Measurements from ENCODE around the gene ELFN1. TPM values are rescaled to one million over a fixed set of nuclear protein-coding genes. Genes with fewer than 3 reads are reported as not detected.

Gene ELFN1
- total RNA-seq, 4 donors from 2014 or later: 0.51 to 6.7 (median 3.6) TPM

DNA sequence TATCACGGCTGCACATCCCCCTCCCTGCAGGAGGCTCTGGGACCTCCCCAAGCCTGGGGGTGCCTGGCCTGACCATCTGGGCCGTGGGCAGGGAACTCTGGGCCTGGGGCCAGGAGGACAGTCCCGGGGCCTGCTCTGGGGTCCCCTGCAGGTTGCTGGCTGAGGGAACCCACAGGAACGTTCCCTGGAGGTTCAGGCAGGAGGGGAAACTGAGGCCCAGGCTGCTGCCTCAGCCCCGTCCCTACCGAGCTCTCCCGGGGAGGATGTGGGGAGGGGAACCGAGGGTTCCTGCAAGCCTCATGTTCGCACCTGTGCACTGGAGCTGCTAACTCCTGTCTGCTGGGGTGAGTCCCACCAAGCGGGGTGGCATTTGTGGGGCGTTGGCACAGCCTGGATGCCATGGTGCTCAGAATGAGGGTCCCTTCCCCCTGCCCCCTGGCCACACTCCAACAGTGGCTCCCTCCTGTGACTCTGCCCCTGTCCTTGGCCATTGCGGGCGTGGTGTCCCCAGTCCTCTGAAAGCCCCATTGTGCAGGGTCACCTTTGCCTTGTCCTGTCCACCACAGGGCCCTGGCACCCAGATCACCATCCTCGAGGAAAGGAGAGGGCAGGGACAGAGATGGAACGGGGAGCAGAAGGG, 9.4 kb downstream of the ELFN1 start:
- TF ChIP-seq CTCF (IDR thresholded peaks at IDR 0.05) (no peak), POLR2A (IDR thresholded peaks at IDR 0.05) (no peak)
- no peaks in the 10 kb centered on the region for H3K9me3 ChIP-seq
- H3K4me3 ChIP-seq: no peak overlapping the region
- no peaks in the 10 kb centered on the region for H3K36me3 ChIP-seq
- H3K27ac ChIP-seq: no peak overlapping the region
- no peak for DNase-seq
- H3K27me3 ChIP-seq: no peaks in the 10 kb centered on the region
- intact Hi-C loops (cut with DNase I; ENCODE audit: low total_unique reads): no loop called here
- no peaks in the 10 kb centered on the region for H3K4me1 ChIP-seq

- Histone ChIP-seq H3K27ac (no peak overlapping the region), H3K4me3 (no peak overlapping the region), H3K4me1 (no peaks in the 10 kb centered on the region), H3K9me3 (peaks cover 0 to 3% of the 10 kb centered on the region in 2 donors), H3K27me3 (no peaks in the 10 kb centered on the region), H3K36me3 (no peaks in the 10 kb centered on the region)
- no peak for TF ChIP-seq POLR2A (IDR thresholded peaks at IDR 0.05)
- no peak for TF ChIP-seq CTCF (IDR thresholded peaks at IDR 0.05)
- intact Hi-C loops (cut with DNase I; ENCODE audit: low total_unique reads): no loop called here
- no peak for DNase-seq
Measured at GRCh38 chr7:1679966-1680730, 10.1 kb downstream of the ELFN1 start.

- intact Hi-C loops (cut with DNase I; ENCODE audit: low total_unique reads): no loop called here
- Histone ChIP-seq H3K27ac (no peak overlapping the region), H3K9me3 (peaks cover 0 to 5% of the 10 kb centered on the region in 2 donors), H3K4me1 (no peaks in the 10 kb centered on the region), H3K4me3 (no peak overlapping the region), H3K27me3 (no peaks in the 10 kb centered on the region), H3K36me3 (no peaks in the 10 kb centered on the region)
- DNase-seq: no peak
- no peak for TF ChIP-seq POLR2A (IDR thresholded peaks at IDR 0.05)
- no peak for TF ChIP-seq CTCF (IDR thresholded peaks at IDR 0.05)
Measured at GRCh38 chr7:1681581-1681980, 11.5 kb downstream of the ELFN1 start.

- H3K4me3 ChIP-seq: no peak overlapping the region
- intact Hi-C loops (cut with DNase I; ENCODE audit: low total_unique reads): no loop called here
- DNase-seq: no peak
- no peaks in the 10 kb centered on the region for H3K4me1 ChIP-seq
- H3K27ac ChIP-seq: no peak overlapping the region
- TF ChIP-seq POLR2A (IDR thresholded peaks at IDR 0.05) (no peak), CTCF (IDR thresholded peaks at IDR 0.05) (no peak)
- H3K36me3 ChIP-seq: no peaks in the 10 kb centered on the region
- H3K9me3 ChIP-seq: peaks cover 0 to 5% of the 10 kb centered on the region in 2 donors
- H3K27me3 ChIP-seq: no peaks in the 10 kb centered on the region
Measured at GRCh38 chr7:1685000-1685624, 15.0 kb downstream of the ELFN1 start.

DNA sequence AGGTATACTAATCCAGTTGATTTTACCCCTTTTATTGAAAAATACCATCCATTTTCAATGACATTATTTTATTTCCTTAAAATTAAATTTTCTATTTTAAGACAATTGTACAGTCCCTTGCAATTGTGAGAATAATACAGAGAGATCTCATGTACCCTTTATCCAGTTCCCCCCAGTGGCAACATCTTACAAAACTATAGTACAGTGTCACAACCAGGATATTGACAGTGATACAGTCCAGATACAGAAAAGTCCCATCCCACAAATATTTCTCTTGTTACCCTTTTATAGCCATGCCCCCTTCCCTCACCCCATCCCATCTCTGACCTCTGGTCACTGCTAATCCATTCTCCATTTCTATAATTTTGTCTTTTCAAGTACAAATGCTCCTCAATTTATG, 18.5 kb downstream of the ELFN1 start:
- H3K9me3 ChIP-seq: peaks cover 0 to 5% of the 10 kb centered on the region in 2 donors
- no peaks in the 10 kb centered on the region for H3K36me3 ChIP-seq
- no peak overlapping the region for H3K27ac ChIP-seq
- intact Hi-C loops (cut with DNase I; ENCODE audit: low total_unique reads): no loop called here
- no peak for DNase-seq
- no peaks in the 10 kb centered on the region for H3K4me1 ChIP-seq
- H3K4me3 ChIP-seq: no peak overlapping the region
- H3K27me3 ChIP-seq: no peaks in the 10 kb centered on the region
- no peak for TF ChIP-seq POLR2A (IDR thresholded peaks at IDR 0.05)
- TF ChIP-seq CTCF (IDR thresholded peaks at IDR 0.05): no peak

Data from uterus (tissue), 4 donors.